ENCODE measurements around the gene CDYL2. TPM values are rescaled to one million over a fixed set of nuclear protein-coding genes. Genes with fewer than 3 reads are reported as not detected.

The CDYL2 gene
- total RNA-seq, 2 experiments from 2014 or later: 31.6 to 37.8 TPM

- POLR2A ChIA-PET: no interaction called here
- CTCF ChIA-PET: no interaction called here
These were observed 84.8 kb downstream of the CDYL2 start for GRCh38 chr16:80719573-80719972.

DNA sequence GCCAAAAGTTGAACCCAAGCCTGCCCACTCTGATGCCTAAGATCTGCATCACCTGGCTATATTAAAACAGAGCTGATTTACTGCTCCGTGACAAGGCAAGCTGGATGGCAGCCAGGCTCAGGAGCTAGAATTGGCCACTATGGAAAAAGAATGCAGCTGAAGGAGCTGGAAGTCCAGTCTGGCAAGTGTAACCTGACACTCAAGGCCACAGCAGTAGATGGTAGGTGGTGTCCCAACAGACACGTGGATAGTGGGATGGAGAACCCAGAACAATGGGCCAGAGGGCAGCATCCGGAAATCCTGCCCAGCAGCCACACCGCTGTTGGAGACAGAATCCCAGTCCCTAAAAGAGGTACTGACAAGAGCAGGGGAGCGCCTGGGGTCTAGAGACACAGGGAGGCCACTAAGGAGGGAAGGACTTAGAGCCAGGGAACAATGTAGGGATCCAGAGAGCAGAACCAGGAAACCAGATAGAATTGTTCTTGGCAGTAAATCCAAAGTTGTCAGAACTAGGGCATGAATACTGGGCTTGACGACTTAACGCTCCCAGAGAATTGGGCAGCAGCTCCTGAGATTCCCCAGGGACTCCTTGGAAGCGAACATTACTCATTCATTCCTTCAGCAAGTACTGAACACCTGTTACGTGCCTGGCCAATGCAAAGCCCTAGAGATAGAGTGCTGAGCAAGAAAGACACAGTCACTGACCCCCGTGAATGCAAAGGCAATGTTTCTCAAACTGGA, 85.7 kb downstream of the CDYL2 start:
- ChIA-PET POLR2A (no interaction called here), CTCF (no interaction called here)

- ChIA-PET CTCF (no interaction called here), POLR2A (no interaction called here)
These were observed 86.8 kb downstream of the CDYL2 start for GRCh38 chr16:80717611-80718010.

DNA sequence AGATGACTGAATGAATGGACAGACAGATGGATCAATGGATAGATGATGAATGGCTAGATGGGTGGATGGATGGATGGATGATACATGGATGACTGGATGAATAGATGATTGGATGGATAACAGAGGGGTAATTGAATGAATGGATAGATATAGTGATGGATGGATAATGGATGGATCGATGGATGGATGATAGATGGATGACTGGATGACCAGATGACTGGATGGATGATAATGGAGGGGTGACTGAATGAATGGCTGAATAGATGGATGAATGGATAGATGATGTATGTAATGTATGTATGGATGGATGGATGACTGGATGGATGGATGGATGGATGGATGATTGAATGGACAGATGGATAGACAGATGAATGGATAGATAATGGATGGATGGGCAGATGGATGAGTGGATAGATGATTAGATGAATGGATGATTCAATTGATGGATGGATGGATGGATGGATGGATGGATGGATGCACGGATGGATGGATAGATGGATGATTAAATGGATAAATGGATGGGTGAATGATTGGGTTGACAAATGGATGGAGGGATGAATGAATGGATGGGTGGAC, 87.7 kb downstream of the CDYL2 start:
- ChIA-PET POLR2A (no interaction called here), CTCF (no interaction called here)

DNA sequence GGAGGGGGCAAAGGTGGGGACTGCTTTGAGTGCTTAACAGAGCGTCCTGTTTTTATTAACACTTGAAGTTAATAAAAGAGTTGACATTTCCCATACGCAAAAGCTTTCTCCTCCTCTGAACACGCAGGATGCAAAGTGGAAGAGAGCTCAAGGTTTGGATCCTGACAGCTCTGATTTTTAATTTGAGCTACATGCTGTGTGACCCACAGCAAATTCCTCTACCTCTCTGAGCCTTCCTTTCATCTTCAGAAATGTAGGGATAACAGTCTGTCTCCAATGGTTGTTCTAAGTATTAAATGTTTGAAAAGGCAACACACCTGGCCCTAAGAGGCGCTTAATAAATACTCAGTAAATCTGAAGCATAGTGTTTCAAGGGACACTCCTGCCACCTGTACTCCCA, 93.0 kb downstream of the CDYL2 start:
- ChIA-PET CTCF (no interaction called here), POLR2A (no interaction called here)

GRCh38 chr16:80710918-80711317, 93.5 kb downstream of the CDYL2 start:
- CTCF ChIA-PET: no interaction called here
- POLR2A ChIA-PET: no interaction called here

DNA sequence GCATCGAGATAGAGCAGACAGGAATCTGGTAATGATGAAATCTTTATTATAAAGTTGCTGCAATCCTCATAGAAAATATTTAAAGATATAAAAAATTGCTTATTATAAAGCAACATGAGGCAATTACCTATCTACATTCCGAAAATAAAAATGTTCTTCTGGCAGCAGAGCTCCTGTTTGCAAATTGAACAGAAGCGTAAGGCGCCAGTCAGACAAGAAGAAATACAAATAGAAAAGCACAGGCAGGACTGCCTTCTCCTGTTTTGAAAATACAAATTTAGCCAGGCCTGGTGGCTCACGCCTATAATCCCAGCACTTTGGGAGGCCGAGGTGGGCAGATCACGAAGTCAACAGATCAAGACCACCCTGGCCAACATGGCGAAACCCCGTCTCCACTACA, 95.6 kb downstream of the CDYL2 start:
- POLR2A ChIA-PET: no interaction called here
- CTCF ChIA-PET: interaction anchor here (0.7 to 1.1 kb wide), 2 partner anchors 14 to 1351 kb away, joined by 3 read pairs; no protein-coding TSS in a partner anchor

GRCh38 chr16:80707686-80708085, 96.7 kb downstream of the CDYL2 start:
- ChIA-PET CTCF (no interaction called here), POLR2A (no interaction called here)

DNA sequence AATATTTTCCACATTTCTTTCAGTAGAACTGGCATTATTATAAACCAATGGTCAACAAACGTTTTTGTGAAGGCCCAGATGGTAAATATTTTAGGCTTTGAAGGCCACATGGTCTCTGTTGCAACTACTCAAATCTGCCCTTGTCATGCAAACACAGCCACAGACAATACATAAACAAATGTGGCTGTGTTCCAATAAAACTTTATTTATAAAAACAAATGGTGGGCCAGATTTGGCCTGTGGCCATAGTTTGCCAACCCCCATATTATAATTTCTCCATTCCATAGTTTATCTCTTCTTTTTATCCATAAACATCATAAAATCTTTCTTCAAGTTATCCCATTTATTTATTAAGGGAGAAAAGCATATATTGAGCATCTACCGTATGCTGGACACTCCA, 98.8 kb downstream of the CDYL2 start:
- POLR2A ChIA-PET: no interaction called here

GRCh38 chr16:80704751-80705505, 99.5 kb downstream of the CDYL2 start:
- ChIA-PET POLR2A (no interaction called here), CTCF (no interaction called here)

More for the DNA sequence above, 98.8 kb downstream of the CDYL2 start:
- CTCF ChIA-PET: no interaction called here

- ChIA-PET POLR2A (no interaction called here), CTCF (no interaction called here)
These were observed 101.0 kb downstream of the CDYL2 start for GRCh38 chr16:80703131-80704071.

DNA sequence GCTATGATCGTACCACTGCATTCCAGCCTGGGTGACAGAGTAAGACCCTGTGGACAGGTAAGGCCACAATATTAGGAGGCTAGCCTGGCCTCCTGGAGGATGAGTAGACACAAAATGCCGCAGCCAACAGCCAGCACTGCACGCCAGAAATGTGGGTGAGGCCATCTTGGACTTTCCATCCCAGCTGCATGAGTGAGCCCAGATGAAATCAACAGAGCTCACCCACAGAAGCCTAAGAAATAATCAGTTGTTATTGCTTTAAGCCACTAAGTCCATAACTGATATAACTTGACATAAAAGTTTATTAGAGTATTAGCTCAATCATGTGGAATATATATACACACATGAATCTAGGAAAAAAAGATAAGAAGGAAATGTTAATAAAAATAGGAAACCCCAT, 101.7 kb downstream of the CDYL2 start:
- ChIA-PET POLR2A (no interaction called here), CTCF (no interaction called here)

- CTCF ChIA-PET: interaction anchor here (0.6 kb wide), 1 partner anchor 703 kb away, joined by 4 read pairs; no protein-coding TSS in a partner anchor
- POLR2A ChIA-PET: no interaction called here
These were observed 103.8 kb downstream of the CDYL2 start for GRCh38 chr16:80700558-80700957.

DNA sequence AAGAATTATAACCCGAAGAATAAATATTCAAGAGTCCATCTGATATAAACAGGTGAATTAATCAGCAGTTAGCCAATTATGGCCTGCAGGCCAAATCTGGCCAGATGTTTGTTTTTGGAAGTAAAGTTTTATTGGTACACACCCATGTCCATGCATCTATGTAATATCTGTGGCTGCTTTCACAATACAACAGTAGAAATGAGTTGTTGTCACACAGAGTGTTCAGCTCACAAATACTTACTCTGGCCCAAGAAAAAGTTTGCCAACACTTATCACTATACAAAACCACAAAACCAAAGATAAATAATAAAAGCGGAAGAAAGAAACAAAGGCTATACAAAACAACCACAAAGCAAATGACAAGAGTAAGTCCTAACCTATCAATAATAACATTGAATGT, 109.4 kb downstream of the CDYL2 start:
- CTCF ChIA-PET: no interaction called here

DNA sequence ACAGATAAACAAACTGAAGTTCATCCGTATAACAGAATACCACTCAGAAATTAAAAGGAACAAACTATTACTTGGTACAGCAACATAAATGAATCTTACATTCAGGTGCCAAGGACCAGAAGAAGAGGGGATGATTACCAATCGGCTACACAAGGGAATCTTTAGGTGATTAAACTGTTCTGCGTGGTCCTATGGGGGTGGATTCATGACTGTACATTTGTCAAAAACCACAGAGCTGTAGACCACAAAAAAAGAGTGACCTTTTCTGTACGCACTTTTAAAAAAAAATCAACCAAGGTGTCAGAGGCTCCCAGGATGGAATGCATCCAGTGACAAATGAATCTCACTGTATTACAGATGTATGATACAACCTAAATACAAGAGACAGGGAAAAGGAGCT, 110.8 kb downstream of the CDYL2 start:
- ChIA-PET CTCF (interaction anchor here (0.9 kb wide), 1 partner anchor 167 kb away, joined by 3 read pairs; no protein-coding TSS in a partner anchor), POLR2A (no interaction called here)

More for the DNA sequence above, 109.4 kb downstream of the CDYL2 start:
- POLR2A ChIA-PET: no interaction called here

GRCh38 chr16:80692270-80692669, 112.1 kb downstream of the CDYL2 start:
- CTCF ChIA-PET: no interaction called here

DNA sequence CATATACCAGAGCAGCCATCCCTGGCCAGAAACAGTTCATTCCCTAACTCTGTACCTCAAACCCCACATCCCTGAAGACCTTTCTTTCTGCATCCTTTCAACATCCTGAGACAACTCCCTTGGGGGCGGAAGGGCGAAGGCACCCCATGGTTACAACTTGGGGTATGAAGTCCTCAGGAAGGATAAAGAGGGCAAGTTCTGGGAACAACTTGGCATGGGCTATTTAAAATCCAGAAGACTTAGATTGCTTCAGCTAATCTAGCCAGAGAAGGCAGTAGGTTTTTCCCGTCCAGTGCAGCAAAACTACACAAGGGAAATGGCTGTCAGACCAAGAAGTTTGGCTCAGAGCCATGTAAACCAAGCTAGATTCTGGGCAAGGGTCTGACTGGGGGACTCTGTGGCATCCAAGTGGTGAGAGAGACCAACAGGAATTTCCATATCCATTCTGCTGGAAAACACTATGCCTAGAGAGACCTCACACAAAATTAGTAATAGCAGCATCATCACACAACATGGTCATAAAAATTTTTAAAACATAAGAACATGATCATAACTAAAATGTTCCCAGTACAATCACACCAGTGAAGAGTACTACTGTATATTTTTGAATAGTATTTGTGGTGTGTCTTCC, 113.2 kb downstream of the CDYL2 start:
- ChIA-PET CTCF (interaction anchor here (1.5 kb wide), 1 partner anchor 11 kb away, joined by 4 read pairs; no protein-coding TSS in a partner anchor), POLR2A (no interaction called here)

More at GRCh38 chr16:80692270-80692669, 112.1 kb downstream of the CDYL2 start:
- POLR2A ChIA-PET: no interaction called here

DNA sequence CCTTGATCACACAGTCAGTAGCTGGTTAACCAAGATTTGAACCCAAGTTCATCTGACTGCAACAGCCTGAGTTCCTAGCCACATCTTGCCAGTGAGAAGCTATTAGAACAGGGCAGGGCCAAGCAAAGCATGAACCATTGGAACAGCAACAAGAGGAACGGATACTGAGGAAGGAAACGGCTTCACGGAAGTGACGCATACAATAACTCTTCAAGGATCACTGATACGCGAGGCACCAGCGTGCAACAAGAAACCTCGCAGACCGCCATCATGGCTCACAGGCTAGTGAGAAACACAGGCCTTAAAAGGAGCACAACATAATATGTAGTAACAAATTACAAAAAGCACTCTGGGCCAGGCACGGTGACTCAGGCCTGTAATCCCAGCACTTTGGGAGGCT, 114.9 kb downstream of the CDYL2 start:
- POLR2A ChIA-PET: no interaction called here
- CTCF ChIA-PET: no interaction called here

- ChIA-PET CTCF (no interaction called here), POLR2A (no interaction called here)
These were observed 116.8 kb downstream of the CDYL2 start for GRCh38 chr16:80687606-80688005.

- CTCF ChIA-PET: no interaction called here
- POLR2A ChIA-PET: no interaction called here
These were observed 119.5 kb downstream of the CDYL2 start for GRCh38 chr16:80684906-80685305.

All from activated CD8-positive, alpha-beta memory T cell treated with anti-CD3 and anti-CD28 coated beads for 36 hours (primary cell).